HUDEP-2 (cell line): ENCODE measurements around the gene DHX29.

ENCODE experiments used
- DNase-seq, 76 experiments: peaks; one replicate each; lab custom pipeline; 2025; ENCODE audit not compliant: unreplicated experiment in 76 of 76; lab: John Stamatoyannopoulos, UW

DHX29 gene, protein sequence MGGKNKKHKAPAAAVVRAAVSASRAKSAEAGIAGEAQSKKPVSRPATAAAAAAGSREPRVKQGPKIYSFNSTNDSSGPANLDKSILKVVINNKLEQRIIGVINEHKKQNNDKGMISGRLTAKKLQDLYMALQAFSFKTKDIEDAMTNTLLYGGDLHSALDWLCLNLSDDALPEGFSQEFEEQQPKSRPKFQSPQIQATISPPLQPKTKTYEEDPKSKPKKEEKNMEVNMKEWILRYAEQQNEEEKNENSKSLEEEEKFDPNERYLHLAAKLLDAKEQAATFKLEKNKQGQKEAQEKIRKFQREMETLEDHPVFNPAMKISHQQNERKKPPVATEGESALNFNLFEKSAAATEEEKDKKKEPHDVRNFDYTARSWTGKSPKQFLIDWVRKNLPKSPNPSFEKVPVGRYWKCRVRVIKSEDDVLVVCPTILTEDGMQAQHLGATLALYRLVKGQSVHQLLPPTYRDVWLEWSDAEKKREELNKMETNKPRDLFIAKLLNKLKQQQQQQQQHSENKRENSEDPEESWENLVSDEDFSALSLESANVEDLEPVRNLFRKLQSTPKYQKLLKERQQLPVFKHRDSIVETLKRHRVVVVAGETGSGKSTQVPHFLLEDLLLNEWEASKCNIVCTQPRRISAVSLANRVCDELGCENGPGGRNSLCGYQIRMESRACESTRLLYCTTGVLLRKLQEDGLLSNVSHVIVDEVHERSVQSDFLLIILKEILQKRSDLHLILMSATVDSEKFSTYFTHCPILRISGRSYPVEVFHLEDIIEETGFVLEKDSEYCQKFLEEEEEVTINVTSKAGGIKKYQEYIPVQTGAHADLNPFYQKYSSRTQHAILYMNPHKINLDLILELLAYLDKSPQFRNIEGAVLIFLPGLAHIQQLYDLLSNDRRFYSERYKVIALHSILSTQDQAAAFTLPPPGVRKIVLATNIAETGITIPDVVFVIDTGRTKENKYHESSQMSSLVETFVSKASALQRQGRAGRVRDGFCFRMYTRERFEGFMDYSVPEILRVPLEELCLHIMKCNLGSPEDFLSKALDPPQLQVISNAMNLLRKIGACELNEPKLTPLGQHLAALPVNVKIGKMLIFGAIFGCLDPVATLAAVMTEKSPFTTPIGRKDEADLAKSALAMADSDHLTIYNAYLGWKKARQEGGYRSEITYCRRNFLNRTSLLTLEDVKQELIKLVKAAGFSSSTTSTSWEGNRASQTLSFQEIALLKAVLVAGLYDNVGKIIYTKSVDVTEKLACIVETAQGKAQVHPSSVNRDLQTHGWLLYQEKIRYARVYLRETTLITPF (N-terminal part only)

GRCh38 chr5:55307383-55308253 lies at the start of gene DHX29, which contains the start of gene MTREX:
TSS of gene DHX29 (minus strand) at chr5:55307694. CDS start at chr5:55307573, 121 bp downstream.
TSS of gene MTREX (plus strand) at chr5:55307989. CDS start at chr5:55308014, 25 bp downstream.
- DNase-seq = peak in 75 of 76 experiments; percentile 34 to 95 (median 83)

DNA sequence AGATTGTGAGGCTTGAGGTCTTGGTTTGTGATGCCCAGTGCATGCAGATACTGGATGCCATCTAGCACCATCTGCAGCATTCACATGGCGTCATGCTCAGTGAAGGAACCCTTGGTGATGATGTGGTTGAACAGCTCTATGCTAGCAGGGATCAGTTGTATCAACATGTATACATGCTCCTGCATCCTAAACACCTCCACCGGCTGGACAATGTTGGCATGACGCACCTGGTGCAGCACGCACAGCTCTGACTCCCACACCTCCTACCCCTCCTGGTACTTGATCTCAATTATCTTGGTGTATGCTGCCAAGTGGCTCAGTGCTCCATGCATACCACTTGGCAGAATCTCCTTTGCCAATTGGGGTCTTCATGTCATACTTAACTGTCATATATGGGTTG lies 49.4 kb upstream of the DHX29 start:
- no peak for DNase-seq

DNA sequence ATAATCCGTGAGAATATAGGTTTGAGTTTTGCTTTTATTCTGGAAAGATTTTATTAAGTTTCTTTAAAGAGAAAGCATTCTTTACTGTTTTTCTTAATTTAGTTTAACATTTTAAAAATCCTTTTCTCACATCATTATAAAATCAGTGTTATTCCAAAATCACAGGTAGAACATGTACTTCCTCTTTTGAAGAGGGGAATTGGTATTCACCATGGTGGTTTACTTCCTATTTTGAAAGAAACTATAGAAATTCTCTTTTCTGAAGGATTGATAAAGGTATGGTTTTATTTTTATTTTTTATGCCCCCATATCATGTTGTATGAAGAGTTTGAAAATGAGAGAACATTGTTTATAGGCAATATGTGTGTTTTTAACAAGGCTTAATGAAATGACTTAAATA lies 43.3 kb upstream of the DHX29 start:
- DNase-seq = no peak

- no peak for DNase-seq
Measured at GRCh38 chr5:55347786-55348185, 40.3 kb upstream of the DHX29 start.

GRCh38 chr5:55345327-55345726 lies 37.8 kb upstream of the DHX29 start:
- no peak for DNase-seq

GRCh38 chr5:55344392-55344992 lies 37.0 kb upstream of the DHX29 start:
- peak in 42 of 76 experiments; percentile 1 to 63 (median 18) for DNase-seq

- no peak for DNase-seq
Measured at GRCh38 chr5:55343609-55344008, 36.1 kb upstream of the DHX29 start.

DNA sequence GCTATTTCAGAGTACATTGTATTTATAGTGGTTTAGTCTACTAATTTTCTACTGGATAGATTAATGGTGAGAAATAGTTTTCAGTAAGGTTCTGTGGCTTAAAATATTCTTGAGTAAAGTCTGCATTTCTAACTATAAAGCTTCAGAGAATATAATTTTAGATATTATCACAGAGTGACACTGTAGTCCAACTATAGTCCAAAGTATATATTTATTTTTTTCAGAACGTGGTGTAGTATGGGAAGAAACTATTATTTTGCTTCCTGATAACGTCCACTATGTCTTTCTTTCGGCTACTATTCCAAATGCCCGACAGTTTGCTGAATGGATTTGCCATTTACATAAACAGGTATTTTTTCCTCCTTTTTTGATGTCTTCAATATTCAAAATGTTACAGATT lies 35.6 kb upstream of the DHX29 start:
- DNase-seq = no peak

GRCh38 chr5:55338810-55339243 lies 31.3 kb upstream of the DHX29 start:
- DNase-seq = no peak

- no peak for DNase-seq
Measured at GRCh38 chr5:55338092-55338613, 30.7 kb upstream of the DHX29 start.

- DNase-seq = no peak
Measured at GRCh38 chr5:55333811-55334210, 26.3 kb upstream of the DHX29 start.

- DNase-seq = peak in 8 of 76 experiments; percentile 0 to 28 (median 9)
Measured at GRCh38 chr5:55333017-55333416, 25.5 kb upstream of the DHX29 start.

DNA sequence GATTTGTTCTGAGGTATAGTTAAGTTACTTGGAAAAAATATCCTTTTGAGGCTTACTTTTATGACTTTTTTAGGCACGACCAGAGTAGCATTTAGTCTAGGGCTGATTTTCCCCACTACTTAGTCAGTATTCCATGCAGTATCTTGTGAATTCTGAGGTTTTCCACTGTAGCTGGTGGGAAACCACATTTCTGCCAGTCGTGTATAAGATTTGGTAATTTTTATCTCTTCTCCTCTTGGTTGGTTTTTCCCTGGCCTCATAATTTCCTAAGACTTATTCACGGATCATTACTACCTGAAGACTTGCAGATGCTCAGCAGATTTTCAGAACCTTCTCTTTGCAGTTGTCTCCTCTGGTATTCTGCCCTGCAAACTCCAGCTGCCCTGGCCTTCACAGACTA lies 23.8 kb upstream of the DHX29 start:
- DNase-seq = no peak

GRCh38 chr5:55327281-55327680 lies 19.8 kb upstream of the DHX29 start:
- DNase-seq = no peak

- no peak for DNase-seq
Measured at GRCh38 chr5:55325621-55326020, 18.1 kb upstream of the DHX29 start.

GRCh38 chr5:55324815-55325418 lies 17.4 kb upstream of the DHX29 start:
- peak in 14 of 76 experiments; percentile 3 to 44 (median 20) for DNase-seq

DNA sequence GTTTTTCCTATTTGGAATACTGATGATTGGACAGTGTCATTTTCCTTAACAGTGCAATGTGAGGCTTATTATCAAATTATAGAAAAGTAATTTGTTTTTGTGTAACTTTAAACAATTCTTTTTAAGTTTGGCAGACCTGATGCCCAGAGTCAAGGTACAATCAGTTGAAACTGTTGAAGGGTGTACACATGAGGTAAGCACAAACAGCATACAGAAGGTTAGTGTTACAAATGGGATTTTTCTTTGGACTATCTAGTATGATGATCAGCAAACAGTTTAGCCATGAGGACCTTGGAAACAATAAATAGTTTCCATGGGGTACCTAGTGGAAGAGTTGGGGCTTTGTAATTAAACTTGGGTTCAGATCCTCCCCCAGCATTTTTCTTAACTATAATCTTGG lies 16.5 kb upstream of the DHX29 start:
- no peak for DNase-seq

GRCh38 chr5:55320571-55320970 lies 13.1 kb upstream of the DHX29 start:
- DNase-seq = no peak

GRCh38 chr5:55319491-55319890 lies 12.0 kb upstream of the DHX29 start:
- DNase-seq = no peak
